GM19328 (cell line): Measurements from ENCODE around the gene PPDPF.
A peak's percentile ranks its signal among the peaks of the same experiment; 100 is the strongest.

Experiments
- ATAC-seq: cut with Tn5 transposase; IDR thresholded peaks from one replicate; pipeline ENCODE4 v1.9.1; 2021; ENCODE audit warnings: mild to moderate bottlenecking, moderate library complexity; ENCODE audit not compliant: unreplicated experiment

The PPDPF gene

GRCh38 chr20:63536241-63536977 lies 15.8 kb downstream of the PPDPF start:
- no peak for ATAC-seq

- peak; percentile 15 for ATAC-seq
Observed at GRCh38 chr20:63536997-63537524, 16.5 kb downstream of the PPDPF start, which contains the start of gene PTK6. PTK6 (minus strand) TSS chr20:63537376; CDS start chr20:63537314, 62 bp downstream.

- peak; percentile 73 for ATAC-seq
Observed at GRCh38 chr20:63537525-63538203, 17.1 kb downstream of the PPDPF start.

- no peak for ATAC-seq
Observed at GRCh38 chr20:63538204-63539091, 17.9 kb downstream of the PPDPF start.

GRCh38 chr20:63539092-63539430 lies 18.5 kb downstream of the PPDPF start:
- ATAC-seq: no peak

- no peak for ATAC-seq
Observed at GRCh38 chr20:63539441-63540370, 19.1 kb downstream of the PPDPF start.

GRCh38 chr20:63540417-63541186 lies 20.0 kb downstream of the PPDPF start:
- ATAC-seq: no peak

- ATAC-seq: no peak
Observed at GRCh38 chr20:63541371-63541770, 20.8 kb downstream of the PPDPF start.

GRCh38 chr20:63542031-63542559 lies 21.5 kb downstream of the PPDPF start:
- ATAC-seq: no peak

- ATAC-seq: no peak
Observed at GRCh38 chr20:63542696-63543095, 22.1 kb downstream of the PPDPF start.

GRCh38 chr20:63543131-63543530 lies 22.6 kb downstream of the PPDPF start:
- no peak for ATAC-seq

GRCh38 chr20:63543733-63544132 lies 23.2 kb downstream of the PPDPF start:
- no peak for ATAC-seq

GRCh38 chr20:63544241-63544957 lies 23.8 kb downstream of the PPDPF start:
- no peak for ATAC-seq

GRCh38 chr20:63544958-63545516 lies 24.5 kb downstream of the PPDPF start:
- ATAC-seq: no peak

GRCh38 chr20:63545814-63546213 lies 25.2 kb downstream of the PPDPF start:
- no peak for ATAC-seq

GRCh38 chr20:63546256-63546955 lies 25.8 kb downstream of the PPDPF start:
- ATAC-seq: no peak

- ATAC-seq: no peak
Observed at GRCh38 chr20:63546956-63547724, 26.6 kb downstream of the PPDPF start.
